ENCODE data around the gene NUBP2. TPM values are rescaled to one million over a fixed set of nuclear protein-coding genes. Genes with fewer than 3 reads are reported as not detected.

NUBP2 gene
- total and polyA plus RNA-seq, 2 experiments from 2014 or later = 79.4 to 175 TPM

DNA sequence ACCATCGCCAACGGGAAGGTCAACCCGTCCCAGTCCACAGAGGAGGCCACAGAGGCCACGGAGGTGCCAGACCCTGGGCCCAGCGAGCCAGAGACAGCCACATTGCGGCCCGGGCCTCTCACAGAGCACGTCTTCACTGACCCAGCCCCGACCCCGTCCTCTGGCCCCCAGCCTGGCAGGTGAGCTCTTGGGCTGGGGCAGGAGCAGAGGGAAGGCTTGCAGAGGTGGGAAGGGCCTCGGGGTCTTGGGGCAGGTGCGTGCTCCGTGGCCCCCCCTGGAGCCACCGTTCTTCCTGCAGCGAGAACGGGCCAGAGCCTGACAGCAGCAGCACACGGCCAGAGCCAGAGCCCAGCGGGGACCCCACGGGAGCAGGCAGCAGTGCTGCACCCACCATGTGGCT is 16.5 kb upstream of the NUBP2 start:
- Histone ChIP-seq H3K27me3 (ENCODE audit: insufficient read depth) (no peaks in the 10 kb centered on the region), H4K20me1 (replicated peaks; ENCODE audit: insufficient read depth) (no peaks in the 10 kb centered on the region; the same call in 1 of the 2 replicates), H3K36me3 (ENCODE audit: insufficient read depth) (no peaks in the 10 kb centered on the region), H3K79me2 (replicated peaks; ENCODE audit: insufficient read depth) (no peaks in the 10 kb centered on the region), H3K4me1 (ENCODE audit: insufficient read depth) (peaks cover 4% of the 10 kb centered on the region), H3K9me2 (ENCODE audit: insufficient read depth) (no peaks in the 10 kb centered on the region), H3K4me2 (no peak overlapping the region), H2AFZ (no peak overlapping the region), H3K27ac (ENCODE audit: low read depth) (no peak overlapping the region), H3F3A (replicated peaks; ENCODE audit: low read depth) (peaks cover 8% of the 10 kb centered on the region; the same call in 1 of the 2 replicates), H3K4me3 (no peak overlapping the region)
- ATAC-seq (no peak), DNase-seq (ENCODE audit: low spot score) (no peak)
- TF ChIP-seq CREB1 (CRISPR knock-in tag; IDR thresholded peaks at IDR 0.05; ENCODE audit: low read depth) (no peak), ZNF114 (CRISPR knock-in tag; IDR thresholded peaks at IDR 0.05) (no peak), EZH2phosphoT487 (IDR thresholded peaks at IDR 0.05; ENCODE audit: unreplicated experiment) (no peak), POLR2AphosphoS5 (IDR thresholded peaks at IDR 0.05; ENCODE audit: low read depth) (no peak), JUNB (IDR thresholded peaks at IDR 0.05; ENCODE audit: unreplicated experiment) (no peak), EZH2 (IDR thresholded peaks at IDR 0.05; ENCODE audit: low read depth, unreplicated experiment) (no peak), STAT1 (IDR thresholded peaks at IDR 0.05; ENCODE audit: unreplicated experiment) (no peak), ZNF331 (CRISPR knock-in tag; IDR thresholded peaks at IDR 0.05; ENCODE audit: low read depth) (no peak)
- TF ChIP-seq, protein P1, sequence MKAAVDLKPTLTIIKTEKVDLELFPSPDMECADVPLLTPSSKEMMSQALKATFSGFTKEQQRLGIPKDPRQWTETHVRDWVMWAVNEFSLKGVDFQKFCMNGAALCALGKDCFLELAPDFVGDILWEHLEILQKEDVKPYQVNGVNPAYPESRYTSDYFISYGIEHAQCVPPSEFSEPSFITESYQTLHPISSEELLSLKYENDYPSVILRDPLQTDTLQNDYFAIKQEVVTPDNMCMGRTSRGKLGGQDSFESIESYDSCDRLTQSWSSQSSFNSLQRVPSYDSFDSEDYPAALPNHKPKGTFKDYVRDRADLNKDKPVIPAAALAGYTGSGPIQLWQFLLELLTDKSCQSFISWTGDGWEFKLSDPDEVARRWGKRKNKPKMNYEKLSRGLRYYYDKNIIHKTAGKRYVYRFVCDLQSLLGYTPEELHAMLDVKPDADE (IDR thresholded peaks at IDR 0.05) = no peak
- TF ChIP-seq, protein P2, sequence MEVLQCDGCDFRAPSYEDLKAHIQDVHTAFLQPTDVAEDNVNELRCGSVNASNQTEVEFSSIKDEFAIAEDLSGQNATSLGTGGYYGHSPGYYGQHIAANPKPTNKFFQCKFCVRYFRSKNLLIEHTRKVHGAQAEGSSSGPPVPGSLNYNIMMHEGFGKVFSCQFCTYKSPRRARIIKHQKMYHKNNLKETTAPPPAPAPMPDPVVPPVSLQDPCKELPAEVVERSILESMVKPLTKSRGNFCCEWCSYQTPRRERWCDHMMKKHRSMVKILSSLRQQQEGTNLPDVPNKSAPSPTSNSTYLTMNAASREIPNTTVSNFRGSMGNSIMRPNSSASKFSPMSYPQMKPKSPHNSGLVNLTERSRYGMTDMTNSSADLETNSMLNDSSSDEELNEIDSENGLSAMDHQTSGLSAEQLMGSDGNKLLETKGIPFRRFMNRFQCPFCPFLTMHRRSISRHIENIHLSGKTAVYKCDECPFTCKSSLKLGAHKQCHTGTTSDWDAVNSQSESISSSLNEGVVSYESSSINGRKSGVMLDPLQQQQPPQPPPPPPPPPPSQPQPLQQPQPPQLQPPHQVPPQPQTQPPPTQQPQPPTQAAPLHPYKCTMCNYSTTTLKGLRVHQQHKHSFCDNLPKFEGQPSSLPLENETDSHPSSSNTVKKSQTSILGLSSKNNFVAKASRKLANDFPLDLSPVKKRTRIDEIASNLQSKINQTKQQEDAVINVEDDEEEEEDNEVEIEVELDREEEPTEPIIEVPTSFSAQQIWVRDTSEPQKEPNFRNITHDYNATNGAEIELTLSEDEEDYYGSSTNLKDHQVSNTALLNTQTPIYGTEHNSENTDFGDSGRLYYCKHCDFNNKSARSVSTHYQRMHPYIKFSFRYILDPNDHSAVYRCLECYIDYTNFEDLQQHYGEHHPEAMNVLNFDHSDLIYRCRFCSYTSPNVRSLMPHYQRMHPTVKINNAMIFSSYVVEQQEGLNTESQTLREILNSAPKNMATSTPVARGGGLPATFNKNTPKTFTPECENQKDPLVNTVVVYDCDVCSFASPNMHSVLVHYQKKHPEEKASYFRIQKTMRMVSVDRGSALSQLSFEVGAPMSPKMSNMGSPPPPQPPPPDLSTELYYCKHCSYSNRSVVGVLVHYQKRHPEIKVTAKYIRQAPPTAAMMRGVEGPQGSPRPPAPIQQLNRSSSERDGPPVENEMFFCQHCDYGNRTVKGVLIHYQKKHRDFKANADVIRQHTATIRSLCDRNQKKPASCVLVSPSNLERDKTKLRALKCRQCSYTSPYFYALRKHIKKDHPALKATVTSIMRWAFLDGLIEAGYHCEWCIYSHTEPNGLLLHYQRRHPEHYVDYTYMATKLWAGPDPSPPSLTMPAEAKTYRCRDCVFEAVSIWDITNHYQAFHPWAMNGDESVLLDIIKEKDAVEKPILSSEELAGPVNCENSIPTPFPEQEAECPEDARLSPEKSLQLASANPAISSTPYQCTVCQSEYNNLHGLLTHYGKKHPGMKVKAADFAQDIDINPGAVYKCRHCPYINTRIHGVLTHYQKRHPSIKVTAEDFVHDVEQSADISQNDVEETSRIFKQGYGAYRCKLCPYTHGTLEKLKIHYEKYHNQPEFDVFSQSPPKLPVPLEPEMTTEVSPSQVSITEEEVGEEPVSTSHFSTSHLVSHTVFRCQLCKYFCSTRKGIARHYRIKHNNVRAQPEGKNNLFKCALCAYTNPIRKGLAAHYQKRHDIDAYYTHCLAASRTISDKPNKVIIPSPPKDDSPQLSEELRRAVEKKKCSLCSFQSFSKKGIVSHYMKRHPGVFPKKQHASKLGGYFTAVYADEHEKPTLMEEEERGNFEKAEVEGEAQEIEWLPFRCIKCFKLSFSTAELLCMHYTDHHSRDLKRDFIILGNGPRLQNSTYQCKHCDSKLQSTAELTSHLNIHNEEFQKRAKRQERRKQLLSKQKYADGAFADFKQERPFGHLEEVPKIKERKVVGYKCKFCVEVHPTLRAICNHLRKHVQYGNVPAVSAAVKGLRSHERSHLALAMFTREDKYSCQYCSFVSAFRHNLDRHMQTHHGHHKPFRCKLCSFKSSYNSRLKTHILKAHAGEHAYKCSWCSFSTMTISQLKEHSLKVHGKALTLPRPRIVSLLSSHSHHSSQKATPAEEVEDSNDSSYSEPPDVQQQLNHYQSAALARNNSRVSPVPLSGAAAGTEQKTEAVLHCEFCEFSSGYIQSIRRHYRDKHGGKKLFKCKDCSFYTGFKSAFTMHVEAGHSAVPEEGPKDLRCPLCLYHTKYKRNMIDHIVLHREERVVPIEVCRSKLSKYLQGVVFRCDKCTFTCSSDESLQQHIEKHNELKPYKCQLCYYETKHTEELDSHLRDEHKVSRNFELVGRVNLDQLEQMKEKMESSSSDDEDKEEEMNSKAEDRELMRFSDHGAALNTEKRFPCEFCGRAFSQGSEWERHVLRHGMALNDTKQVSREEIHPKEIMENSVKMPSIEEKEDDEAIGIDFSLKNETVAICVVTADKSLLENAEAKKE (CRISPR knock-in tag; IDR thresholded peaks at IDR 0.05) = no peak
- TF ChIP-seq, protein P3, sequence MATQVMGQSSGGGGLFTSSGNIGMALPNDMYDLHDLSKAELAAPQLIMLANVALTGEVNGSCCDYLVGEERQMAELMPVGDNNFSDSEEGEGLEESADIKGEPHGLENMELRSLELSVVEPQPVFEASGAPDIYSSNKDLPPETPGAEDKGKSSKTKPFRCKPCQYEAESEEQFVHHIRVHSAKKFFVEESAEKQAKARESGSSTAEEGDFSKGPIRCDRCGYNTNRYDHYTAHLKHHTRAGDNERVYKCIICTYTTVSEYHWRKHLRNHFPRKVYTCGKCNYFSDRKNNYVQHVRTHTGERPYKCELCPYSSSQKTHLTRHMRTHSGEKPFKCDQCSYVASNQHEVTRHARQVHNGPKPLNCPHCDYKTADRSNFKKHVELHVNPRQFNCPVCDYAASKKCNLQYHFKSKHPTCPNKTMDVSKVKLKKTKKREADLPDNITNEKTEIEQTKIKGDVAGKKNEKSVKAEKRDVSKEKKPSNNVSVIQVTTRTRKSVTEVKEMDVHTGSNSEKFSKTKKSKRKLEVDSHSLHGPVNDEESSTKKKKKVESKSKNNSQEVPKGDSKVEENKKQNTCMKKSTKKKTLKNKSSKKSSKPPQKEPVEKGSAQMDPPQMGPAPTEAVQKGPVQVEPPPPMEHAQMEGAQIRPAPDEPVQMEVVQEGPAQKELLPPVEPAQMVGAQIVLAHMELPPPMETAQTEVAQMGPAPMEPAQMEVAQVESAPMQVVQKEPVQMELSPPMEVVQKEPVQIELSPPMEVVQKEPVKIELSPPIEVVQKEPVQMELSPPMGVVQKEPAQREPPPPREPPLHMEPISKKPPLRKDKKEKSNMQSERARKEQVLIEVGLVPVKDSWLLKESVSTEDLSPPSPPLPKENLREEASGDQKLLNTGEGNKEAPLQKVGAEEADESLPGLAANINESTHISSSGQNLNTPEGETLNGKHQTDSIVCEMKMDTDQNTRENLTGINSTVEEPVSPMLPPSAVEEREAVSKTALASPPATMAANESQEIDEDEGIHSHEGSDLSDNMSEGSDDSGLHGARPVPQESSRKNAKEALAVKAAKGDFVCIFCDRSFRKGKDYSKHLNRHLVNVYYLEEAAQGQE (IDR thresholded peaks at IDR 0.05; ENCODE audit: unreplicated experiment) = no peak
- peaks cover 16% of the 10 kb centered on the region for H3K27me3 Mint-ChIP-seq (ENCODE audit: insufficient read depth, low read depth, poor library complexity)
- peaks cover 16% of the 10 kb centered on the region; the same call in 2 of the 3 replicates for H3K36me3 Mint-ChIP-seq (ENCODE audit: low read depth)
- H3K4me3 Mint-ChIP-seq = no peak overlapping the region
- H3K4me1 Mint-ChIP-seq = peaks cover 5% of the 10 kb centered on the region
- no peaks in the 10 kb centered on the region for H3K9me3 Mint-ChIP-seq
- H3K27ac Mint-ChIP-seq = no peak overlapping the region
